Measurements from ENCODE around the gene ABR.
"Not testable (repeated sequence)": the region's sequence is repeated elsewhere in the genome, so short reads cannot be mapped to it uniquely, and the experiment has no call there.

ABR gene

DNA sequence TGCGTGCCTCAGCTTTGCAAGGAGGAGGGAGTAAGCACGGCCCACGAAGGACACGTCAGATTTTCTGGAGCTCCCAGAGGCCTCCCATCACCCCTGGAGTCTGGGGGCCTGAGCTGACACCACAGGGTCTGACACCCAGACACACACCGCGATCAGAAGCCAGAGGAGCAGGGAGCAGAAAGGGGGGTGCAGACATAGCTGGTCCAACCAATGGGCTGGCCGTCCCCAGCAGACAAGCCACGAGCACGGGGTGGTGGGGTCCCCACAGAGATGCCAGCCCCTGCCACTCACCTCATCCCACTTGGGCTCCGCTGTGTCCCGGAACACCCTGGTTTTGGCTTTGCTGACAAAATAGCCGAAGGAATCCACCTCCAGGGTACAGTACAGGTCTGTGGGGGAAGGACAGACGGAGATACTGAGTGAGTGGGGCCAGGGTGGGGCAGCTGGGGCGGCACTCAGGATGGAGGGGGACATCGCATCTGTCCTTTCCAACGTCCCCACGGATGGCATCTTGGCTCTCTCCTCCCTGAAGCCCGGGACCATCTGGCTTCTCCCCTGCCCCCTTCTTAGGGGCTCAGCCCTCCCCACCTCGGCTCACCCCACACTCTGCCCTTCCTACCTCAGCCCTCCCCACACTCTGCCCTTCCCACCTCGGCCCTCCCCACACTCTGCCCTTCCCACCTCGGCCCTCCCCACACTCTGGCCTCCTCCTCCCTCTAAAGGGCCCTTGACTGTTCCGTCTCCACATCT lies 129.4 kb downstream of the ABR start:
- in situ Hi-C loops (cut with MboI; ENCODE audit: low pct_unique_long_range_greater_than_20kb, low sequenced_read_pairs, unreplicated experiment), result no loop called here
- no peak for DNase-seq (ENCODE audit: low spot score)
- TF ChIP-seq, protein P1, sequence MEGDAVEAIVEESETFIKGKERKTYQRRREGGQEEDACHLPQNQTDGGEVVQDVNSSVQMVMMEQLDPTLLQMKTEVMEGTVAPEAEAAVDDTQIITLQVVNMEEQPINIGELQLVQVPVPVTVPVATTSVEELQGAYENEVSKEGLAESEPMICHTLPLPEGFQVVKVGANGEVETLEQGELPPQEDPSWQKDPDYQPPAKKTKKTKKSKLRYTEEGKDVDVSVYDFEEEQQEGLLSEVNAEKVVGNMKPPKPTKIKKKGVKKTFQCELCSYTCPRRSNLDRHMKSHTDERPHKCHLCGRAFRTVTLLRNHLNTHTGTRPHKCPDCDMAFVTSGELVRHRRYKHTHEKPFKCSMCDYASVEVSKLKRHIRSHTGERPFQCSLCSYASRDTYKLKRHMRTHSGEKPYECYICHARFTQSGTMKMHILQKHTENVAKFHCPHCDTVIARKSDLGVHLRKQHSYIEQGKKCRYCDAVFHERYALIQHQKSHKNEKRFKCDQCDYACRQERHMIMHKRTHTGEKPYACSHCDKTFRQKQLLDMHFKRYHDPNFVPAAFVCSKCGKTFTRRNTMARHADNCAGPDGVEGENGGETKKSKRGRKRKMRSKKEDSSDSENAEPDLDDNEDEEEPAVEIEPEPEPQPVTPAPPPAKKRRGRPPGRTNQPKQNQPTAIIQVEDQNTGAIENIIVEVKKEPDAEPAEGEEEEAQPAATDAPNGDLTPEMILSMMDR (IDR thresholded peaks at IDR 0.05; ENCODE audit: extremely low read depth, insufficient read depth, missing control alignments), result no peak

DNA sequence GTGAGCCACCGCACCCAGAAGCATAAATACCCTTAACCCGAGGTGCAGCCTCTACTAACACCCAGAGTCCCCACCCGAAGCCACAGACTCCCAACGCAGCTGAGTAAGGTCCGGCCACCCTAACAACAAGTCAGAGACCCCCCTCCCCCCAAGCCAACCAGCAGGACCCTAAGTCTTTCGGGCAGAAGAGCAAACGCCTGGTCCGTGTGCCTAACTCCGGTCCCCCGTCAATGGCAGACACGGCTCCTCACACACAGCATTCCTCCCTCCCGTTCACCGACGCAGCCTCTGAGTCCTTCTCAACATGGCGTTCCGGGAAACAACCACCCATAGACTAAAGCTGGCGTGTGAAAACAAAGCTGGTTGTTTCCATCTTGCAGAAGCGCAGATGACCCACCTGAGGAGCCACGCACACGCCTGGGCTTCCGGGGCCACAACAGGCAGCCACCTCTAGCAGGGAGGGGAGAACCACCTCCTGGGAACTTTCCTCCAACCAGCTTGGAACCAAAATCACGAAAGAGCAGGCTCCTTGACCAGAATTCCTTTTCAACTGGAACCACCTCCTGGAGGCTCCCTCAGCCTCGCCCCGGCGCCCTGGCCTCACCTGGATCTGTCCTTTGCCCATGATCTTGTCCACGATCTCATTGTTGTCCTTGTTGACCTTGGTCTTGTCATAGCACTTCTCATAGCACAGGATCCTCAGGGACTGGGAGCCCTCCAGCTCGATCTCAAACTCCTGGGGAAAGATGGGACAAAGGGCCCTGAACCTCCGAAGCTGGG lies 130.1 kb downstream of the ABR start:
- TF ChIP-seq, protein P1 (IDR thresholded peaks at IDR 0.05; ENCODE audit: extremely low read depth, insufficient read depth, missing control alignments), result no peak
- no peak for DNase-seq (ENCODE audit: low spot score)

DNA sequence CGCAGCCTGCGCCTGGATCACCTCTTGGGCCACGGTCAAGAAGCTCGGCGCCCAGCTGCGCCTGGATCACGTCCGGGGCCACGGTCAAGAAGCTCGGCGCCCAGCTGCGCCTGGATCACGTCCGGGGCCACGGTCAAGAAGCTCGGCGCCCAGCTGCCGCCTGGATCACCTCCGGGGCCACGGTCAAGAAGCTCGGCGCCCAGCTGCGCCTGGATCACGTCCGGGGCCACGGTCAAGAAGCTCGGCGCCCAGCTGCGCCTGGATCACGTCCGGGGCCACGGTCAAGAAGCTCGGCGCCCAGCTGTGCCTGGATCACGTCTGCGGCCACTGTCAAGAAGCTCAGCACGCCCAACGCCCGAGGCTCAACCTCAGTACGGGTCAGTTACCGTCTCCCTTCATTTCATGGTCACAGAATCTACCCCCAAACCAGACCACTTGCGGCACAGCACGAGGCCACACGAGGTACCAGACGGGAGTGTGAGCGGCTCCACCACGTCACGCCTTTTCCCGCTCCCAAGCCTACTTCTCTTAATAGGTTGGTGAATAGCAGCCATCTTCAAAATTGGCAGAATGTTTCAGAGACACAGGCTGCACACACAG lies 131.2 kb downstream of the ABR start:
- in situ Hi-C loops (cut with MboI; ENCODE audit: low pct_unique_long_range_greater_than_20kb, low sequenced_read_pairs, unreplicated experiment), result not testable (repeated sequence)

More for the DNA sequence above, 130.1 kb downstream of the ABR start:
- in situ Hi-C loops (cut with MboI; ENCODE audit: low pct_unique_long_range_greater_than_20kb, low sequenced_read_pairs, unreplicated experiment), result no loop called here

DNA sequence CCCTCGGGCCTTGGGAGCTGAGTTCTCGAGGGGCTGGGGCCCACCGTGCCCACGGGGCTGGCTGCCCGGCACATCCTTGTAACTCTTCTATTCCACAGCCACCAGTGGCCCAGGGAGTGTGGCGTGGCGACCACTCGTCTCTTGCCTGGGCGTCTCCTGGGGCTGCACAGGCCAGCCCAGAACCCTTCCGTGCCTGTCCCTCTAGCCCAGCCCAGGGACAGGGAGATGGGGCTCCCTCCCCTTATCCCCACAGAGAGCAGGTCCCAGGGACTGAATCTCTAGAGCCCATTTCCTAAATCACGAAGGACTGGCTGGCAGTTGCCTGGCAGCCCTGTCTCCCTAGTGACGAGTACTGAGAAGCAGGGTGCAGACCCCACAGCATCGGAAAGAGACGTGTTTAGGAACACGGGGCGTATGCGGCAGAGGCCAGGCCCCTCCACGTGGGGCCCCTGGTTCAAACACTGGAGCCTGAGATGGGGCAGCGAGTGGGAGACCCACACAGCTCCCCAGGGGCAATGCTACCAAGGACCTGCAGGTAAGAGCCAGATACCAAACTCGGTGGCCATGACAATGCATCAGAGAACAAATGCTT lies 131.8 kb downstream of the ABR start:
- DNase-seq (ENCODE audit: low spot score), result no peak
- TF ChIP-seq, protein P1 (IDR thresholded peaks at IDR 0.05; ENCODE audit: extremely low read depth, insufficient read depth, missing control alignments), result no peak
- in situ Hi-C loops (cut with MboI; ENCODE audit: low pct_unique_long_range_greater_than_20kb, low sequenced_read_pairs, unreplicated experiment), result no loop called here

More for the DNA sequence above, 131.2 kb downstream of the ABR start:
- DNase-seq (ENCODE audit: low spot score), result not testable (repeated sequence)

DNA sequence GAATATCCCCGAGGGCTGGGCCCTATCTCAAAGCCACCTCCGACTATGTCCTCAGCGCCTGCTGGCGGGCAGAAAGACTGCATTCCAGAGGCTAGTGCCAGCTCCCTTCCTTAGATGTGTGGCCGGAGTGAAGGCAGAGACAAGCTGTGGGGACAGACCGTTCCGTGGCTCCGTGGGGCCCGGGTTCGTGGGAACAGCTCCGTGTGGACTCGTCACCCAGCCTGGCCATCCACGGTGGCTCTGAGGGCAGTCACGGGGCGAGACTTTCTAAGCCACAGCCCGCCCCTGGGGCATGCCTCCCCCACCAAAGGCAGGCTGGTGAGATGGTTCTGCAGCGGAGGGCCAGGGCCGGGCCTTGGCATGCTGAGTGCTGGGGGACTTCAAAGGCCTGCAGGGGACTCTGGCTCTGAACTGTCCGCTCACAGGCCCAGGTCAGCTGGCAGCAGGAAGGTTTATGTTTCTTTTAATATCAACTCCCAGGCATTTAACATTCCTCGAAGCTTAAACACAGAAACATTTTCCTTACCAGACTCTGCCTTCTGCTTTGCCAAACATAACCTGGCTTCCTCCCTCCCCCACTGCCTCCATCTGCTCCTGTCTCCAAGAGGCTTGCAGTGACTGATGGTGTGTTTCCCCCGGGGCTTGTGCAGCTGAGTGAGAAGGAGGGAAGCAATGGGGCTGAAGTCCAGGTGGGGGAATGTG lies 132.5 kb downstream of the ABR start:
- in situ Hi-C loops (cut with MboI; ENCODE audit: low pct_unique_long_range_greater_than_20kb, low sequenced_read_pairs, unreplicated experiment), result no loop called here
- TF ChIP-seq, protein P1 (IDR thresholded peaks at IDR 0.05; ENCODE audit: extremely low read depth, insufficient read depth, missing control alignments), result no peak
- no peak for DNase-seq (ENCODE audit: low spot score)

DNA sequence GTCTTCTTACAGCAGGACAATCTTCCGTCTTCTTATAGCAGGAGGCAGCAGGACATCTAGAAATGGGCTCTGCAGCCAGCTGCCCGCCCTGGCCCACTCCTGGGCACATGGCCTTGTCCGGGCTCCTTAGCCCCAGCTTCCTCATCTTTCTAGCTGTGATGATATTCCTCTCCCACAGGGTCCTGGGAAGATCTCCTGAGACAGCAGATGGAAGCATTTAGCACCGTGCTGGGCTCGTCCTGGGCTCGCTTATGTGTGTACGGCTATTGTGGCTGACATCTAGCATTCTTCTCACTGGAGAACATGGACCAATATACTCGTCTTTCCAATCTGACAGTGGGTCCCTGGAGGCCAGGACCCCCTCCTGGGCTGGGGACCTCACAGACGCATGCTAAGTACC lies 134.3 kb downstream of the ABR start:
- TF ChIP-seq, protein P1 (IDR thresholded peaks at IDR 0.05; ENCODE audit: extremely low read depth, insufficient read depth, missing control alignments), result no peak
- in situ Hi-C loops (cut with MboI; ENCODE audit: low pct_unique_long_range_greater_than_20kb, low sequenced_read_pairs, unreplicated experiment), result no loop called here
- no peak for DNase-seq (ENCODE audit: low spot score)

DNA sequence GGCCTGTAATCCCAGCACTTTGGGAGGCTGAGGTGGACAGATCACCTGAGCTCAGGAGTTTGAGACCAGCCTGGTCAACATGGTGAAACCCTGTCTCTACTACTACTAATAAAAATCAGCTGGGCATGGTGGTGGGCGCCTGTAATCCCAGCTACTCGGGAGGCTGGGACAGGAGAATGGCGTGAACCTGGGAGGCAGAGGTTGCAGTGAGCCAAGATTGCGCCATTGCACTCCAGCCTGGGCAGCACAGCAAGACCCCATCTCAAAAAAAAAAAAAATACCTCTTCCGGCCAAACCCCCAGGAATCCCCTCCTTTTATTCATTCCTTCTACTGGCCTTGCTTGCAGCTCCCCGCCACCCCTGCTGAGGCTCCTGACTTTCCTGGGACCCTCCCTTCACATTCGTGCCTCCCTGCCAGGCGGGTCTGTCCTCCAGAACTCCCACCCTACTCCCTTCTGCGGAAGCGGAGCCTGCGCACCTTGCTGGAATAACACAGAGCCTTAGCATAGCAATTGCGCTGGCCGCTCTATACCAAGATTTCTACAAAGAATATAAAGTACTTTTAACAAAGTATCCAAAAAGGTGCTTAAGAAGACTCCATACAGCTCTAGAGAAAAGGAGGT lies 135.3 kb downstream of the ABR start:
- DNase-seq (ENCODE audit: low spot score); in situ Hi-C loops (cut with MboI; ENCODE audit: low pct_unique_long_range_greater_than_20kb, low sequenced_read_pairs, unreplicated experiment): not testable (repeated sequence)

Measured in GM13977 (cell line).